GM19438 (cell line): ENCODE data around the gene ABCG2.

Experiments used
- ATAC-seq: cut with Tn5 transposase; IDR thresholded peaks from one replicate; pipeline ENCODE4 v1.9.1; 2021; ENCODE audit warnings: low read depth; ENCODE audit not compliant: unreplicated experiment

Gene ABCG2

DNA sequence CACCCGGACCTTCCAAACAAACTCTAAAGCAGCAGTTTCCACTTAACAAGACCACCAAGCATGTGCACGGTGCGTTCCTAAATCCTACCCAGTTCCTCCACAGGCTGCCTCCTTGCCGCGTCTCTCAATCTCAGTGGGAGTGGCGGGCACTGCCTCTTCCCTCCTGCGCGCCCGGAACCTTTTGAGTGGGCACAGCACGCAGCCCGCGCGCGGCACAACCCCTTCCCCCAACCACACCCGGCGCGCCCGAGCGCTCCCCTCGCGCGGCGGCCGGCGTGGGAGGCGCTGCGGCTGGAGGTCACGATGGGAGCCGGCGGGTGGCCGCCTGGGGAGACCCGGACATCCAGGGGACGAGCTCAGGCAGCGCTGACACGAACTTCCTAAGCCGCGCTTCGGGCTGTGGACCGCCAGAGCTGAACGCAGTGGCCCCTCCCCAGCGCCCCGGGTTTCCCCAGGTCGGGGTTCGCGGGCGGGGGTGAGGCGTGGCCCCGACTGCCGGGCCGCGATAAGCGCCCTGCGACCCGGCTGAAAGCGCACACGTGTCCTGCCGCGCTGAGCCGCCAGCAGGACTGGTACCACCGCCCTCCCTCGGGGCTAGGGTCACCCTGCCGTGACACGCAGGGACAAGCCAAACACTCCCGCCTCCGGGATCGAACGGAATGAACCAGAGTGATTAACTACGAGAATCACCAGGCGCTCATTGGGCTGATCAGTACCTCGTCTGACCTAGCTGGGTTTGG, at the start of gene ABCG2:
TSS of gene ABCG2 (minus strand) at position 151 of the 740 bp plus-strand sequence. CDS start 18,644 bp downstream, outside the sequence.
- no peak for ATAC-seq

DNA sequence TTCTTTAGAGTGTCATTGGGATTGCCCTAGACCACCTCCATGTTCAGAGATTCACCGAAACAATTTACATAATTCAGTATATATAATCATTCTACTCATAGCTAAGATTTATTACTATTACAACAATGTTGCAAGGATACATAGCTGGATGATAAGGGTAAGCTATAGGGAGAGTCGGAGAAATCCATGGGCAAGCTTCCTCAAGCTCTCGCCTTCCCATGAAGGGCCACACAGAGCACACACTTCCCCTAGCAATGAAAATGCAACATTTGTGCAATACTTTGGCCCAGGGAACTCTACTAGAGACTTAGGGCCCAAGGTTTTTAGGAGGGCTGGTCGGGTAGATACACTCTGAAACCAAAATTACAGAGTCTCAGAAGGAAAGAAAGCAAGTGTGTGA, 49.7 kb upstream of the ABCG2 start:
- no peak for ATAC-seq

DNA sequence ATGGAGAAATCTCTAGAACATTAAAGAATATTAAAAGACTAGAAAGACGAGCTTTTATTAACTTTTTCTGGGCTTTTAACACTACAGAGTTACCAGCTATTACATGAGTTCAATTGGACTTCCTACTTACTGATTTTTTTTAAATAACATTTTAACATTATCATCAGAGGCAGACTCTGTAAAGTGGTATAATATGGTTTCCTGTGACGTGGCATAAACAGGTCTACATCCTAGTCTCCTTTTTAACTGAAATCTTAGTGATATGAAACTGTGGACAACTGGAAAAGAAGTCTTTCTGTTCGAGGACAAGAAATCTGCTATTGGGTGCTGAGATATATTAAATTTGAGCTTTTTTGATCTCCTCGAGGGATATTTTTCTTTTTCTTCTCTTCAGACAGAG, 48.7 kb upstream of the ABCG2 start:
- no peak for ATAC-seq

DNA sequence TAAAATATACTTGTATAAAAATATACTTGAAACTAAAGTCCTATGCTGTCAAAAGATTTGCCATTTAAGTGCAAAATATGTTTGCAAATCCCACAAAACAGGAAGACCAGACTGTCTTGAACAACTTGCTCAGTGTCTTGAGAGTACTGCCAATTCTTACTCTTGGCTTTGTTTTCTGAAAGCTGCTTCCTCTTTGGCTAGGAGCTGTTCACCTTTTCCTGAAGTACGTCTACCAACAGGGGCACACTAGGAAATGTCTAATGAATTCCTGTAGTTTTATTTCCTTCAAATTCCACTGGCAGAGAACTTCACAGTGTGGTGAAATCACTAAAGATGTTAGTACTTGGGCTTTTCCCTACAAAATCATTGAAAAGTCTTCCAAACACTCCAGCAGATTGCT, 46.4 kb upstream of the ABCG2 start:
- ATAC-seq: no peak

DNA sequence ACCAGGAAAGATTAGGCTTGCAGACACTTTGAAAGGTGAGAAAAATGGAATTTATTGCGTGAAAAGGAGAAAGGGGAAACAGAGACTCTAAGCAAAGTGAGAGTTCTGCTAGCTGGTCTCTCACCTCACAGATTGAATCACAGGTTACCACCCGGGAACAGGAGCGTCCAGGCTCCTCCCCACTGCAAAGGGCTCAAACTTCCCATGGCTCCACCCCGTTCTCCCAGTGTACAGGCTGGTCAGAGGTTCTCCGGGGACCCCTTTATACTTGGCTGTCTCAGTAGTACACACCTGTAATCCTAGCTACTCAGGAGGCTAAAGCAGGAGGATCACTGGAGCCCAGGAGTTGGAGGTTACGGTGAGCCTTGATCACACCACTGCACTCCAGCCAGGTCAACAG, 44.0 kb upstream of the ABCG2 start:
- ATAC-seq: no peak

DNA sequence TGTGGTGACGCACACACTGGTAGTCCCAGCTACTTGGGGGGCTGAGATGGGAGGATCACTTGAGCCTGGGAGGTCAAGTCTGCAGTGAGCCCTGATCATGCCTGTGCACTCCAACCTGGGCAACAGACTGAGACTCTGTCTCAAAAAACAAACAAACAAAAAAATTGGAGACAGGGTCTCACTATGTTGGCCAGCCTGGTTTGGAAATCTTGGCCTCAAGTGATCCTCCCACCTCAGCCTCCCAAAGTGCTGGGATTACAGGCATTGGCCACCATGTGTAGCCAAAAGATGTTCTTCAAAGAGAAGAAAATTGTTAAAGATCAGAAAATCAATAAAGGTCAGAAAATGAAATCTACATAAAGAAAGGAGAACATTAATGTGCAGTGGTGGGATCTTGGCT, 41.7 kb upstream of the ABCG2 start:
- ATAC-seq: no peak

DNA sequence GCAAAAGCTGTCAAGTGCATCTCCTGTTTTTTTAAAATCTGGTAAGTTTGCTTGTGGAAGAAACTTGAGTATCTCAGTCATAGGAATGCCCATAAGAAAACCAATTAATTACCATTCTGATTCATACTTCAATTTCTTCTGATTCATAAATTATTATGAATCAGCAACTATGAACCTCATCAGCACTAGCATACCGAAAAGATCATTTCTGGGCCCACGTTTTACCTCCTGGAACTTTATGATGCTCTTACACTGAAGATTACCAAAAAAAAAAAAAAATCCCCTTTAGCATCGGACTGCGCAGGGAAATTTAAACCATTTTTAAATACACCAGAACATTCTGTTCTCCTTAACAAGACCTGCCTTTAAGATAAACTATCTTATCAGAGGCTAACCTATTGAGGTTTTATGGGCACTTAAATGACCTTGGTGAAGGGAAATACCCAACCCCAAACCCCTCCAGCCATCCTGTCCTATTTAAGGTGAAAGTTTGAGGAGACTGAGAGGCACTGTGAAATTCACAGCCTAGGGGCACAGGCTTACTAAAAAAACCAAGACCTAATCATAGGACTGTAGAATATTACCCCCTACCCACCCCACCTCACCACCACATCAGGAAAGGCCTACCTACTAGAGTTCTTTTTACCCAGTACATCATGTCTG, 38.2 kb upstream of the ABCG2 start:
- no peak for ATAC-seq

DNA sequence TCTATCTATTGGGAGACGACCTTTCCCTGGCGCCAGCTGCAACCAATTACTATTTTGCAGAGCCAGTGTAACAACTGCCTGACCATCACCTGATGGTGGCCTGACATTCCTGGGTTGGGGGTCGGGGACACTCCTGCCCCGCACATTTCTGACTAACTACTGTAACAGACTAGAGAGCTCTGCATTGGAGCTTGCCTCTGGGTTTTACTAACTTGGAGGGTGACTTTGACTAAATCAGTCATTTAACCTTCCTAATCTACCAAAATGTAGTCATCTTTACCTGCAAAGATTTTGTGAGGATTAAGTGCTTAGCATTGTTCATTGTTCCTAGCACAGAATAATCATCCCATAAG, 37.5 kb upstream of the ABCG2 start:
- no peak for ATAC-seq

DNA sequence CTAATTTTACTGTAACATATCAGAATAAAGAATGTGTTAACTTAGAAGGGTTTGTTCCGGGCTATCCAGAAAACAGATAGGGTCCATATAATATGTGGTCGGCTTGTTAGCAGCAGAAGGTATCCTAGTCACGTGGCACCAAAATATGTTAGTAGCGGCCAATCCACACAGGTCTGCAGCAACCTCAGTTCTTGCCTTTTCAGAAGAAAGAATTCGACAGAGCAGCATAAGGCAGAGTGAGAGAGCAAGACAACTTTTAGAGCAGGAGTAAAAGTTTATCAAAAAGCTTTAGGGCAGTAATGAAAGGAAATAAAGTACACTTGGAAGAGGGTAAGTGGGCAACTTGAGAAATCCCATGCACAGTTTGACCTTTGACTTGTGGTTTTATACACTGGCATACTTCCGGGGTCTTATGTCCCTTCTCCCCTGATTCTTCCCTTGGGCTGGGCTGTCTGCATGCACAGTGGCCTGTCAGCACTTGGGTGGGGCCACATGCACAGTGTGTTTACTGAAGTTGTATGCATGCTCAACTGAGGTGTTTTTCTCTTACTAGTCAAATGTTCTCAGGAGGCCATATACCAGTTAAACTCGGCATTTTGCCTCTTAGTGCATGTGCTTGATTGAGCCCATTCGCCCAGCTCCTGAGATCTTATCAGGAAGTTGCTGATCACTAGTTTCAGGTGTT, 37.0 kb upstream of the ABCG2 start:
- ATAC-seq: no peak

DNA sequence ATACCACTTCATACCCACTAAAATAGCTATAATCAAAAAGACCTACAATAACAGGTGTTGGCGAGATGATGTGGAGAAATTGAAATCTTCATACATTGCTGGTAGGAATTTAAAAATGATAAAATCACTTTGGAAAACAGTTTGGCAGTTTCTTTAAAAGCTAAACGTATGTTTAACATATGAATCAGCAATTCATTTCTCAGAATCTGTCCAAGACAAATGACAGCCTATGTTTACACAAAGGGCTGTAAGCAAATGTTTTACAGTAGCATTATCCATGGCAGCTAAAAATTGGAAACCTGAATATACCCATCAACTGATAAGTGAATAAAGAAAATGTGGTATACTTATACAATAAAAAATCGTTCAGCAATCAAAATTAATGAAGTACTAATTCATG, 33.0 kb upstream of the ABCG2 start:
- ATAC-seq: no peak

DNA sequence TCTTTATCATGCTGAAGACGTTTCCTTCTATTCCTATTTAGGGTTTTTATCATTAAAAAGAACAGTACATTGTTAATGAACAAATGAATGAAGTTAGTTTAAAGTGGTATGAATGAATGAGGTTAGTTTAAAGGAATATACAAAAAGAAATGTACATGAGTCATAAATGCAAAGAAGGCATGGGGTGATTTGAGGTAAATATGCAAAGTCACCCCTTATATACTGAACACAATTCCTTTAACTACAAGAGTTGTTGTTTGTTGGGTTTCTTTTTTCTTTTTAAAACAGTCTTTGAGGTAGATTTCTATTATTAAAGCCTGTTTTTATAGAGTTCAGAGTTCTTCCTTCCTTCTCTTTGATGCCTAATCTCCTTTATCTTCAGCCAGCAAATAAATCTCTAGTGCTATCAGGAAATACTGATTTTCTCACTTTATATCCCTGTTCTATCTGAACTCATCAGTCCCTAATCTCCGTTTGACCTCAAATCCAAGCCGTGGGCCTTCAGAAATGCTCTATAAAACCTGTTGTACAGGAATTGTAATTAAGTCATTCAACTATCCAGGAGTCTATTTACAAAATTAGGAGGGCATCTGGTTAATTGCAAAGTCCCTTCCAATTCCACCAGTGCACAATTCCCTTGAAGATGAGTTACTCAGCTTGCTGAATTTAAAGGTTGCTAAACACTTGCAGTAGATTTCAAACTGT, 31.6 kb upstream of the ABCG2 start:
- ATAC-seq: no peak

DNA sequence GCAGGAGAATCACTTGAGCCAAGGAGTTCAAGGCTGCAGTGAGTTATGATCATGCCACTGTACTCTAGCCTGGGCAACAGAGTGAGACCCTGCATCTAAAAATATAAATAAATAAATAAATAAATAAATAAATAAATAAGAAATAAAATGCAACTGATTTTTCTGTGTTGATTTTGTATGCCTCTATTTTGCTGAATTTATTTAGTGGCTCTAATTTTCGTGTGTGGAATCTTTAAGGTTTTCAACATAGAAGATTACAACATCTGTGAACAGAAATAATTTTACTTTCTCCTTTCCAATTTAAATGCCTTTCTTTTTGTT, 30.9 kb upstream of the ABCG2 start:
- ATAC-seq: no peak

DNA sequence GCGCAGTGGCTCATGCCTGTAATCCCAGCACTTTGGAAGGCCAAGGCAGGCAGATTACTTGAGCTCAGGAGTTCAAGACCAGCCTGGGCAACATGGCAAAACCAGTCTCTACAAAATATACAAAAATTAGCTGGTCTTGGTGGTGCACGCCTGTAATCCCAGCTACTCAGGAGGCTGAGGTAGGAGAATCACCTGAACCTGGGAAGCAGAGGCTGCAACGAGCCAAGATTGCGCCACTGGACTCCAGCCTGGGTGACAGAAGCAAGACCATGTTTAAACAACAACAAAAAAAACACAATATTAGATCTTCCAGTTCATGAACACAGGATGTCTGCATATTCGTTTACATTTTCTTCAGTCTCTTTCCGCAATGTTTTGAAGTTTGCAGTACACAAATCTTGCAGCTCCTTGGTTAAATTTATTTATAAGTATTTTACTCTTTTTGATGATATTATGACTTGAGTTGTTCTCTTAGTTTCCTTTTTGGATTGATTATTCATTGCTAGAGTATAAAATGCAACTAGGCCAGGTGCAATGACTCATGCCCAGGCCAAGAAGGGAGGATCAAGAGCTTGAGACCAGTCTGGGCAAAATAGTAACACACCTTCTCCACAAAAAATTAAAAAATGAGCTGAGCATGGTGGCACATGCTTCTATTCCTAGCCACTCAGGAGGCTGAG, 30.4 kb upstream of the ABCG2 start:
- no peak for ATAC-seq

DNA sequence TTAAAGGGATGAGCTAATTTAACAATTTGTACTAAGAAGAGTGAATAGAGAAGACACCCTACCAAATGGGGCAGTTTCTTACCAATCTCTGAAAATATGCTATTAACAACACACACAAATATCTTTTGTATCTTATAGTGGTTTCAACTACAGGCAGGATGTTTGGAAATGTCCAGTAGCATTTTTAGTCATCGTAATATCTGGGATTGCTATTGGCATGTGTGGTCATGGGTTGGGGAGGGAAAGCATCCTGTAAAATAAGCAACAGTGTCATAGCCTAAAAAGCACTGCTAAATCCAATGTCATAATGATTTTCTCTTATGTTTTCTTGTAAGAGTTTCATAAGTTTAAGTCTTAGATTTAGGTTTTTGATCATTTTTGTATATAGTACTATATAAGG, 29.3 kb upstream of the ABCG2 start:
- no peak for ATAC-seq

DNA sequence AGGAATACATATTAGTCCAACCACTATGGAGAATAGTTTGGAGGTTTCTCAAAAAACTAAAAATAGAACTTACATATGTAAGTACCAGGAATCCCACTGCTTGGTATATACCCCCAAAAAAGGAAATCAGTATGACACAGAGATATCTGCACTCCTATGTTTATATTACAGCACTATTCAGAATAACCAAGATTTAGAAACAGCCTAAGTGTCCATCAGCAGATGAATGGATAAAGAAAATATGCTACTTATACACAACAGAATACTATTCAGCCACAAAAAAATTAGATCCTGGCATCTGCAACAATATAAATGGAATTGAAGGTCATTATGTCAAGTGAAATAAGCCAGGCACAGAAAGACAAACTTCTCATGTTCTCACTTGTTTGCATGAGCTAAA, 27.5 kb upstream of the ABCG2 start:
- no peak for ATAC-seq

DNA sequence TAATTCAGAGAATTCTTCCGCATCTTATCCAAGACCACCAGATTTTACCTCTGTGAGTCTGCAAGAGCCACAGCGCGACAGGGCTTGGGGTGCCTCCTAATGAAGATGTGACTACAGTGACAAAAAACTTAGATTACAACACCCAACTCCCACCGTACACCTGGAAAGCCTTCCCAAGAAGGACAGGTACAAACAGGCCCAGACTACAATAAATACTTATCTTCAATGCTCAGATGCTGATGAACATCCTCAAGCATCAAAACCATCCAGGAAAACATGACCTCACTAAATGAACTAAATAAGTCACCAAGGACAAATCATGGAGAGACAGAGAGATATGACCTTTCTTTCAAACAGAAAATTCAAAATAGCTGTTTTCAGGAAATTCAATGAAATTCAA, 20.8 kb upstream of the ABCG2 start:
- ATAC-seq: no peak

DNA sequence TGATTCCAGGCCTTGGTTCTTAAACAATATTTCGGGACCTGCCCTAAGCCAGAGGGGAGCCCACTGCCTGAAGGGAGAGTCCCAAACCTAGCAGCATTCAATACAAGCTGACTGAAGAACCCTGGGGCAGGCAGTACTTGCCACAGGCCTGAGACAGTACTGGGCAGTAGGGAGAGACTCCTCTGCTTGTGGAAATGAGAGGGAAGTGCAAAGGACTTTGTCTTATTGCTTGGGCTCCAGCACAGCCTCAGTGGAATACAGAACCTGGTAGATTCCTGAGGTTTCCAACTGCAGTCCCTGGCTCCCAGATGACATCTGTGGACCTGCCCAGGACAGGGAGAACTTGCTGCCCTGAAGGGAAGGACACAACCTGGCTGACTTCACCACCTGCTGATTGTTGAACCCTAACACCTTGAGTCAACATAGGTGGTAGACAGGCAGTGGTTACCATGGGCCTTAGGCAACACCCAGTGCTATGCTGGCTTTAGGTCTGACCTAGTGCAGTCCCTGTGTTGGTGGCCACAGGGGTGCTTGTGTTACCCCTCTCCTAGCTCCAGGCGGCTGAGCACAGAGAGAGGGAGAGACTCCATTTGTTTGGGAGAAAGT, 20.3 kb upstream of the ABCG2 start:
- ATAC-seq: no peak

DNA sequence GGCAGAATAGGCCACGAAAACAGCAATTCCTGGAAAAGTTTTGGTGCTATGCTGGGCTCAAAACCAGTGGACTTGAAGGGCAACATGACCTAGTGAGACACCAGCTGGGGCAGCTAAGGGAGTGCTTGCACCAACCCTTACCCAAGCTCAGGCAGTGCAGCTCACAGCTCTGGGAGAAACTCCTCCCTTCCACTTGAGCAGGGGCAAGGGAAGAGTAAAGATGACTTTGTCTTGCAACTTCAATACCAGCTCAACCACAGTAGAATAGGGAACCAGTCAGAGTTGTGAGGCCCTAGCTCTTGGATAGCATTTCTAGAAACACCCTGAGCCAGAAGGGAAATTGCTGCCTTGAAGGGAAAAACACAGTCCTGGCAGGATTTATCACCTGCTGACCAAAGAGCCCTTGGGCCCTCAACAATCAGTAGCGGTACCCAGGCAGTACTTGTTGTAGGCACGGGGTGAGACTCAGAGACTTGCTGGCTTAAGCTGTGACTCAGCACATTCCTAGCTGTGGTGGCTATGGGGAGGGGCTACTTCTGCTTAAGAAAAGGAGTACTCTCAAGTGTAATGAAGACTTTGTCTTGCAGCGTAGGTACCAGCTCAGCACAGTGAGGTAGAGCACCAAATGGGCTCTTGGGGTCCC, 19.7 kb upstream of the ABCG2 start:
- ATAC-seq: no peak

DNA sequence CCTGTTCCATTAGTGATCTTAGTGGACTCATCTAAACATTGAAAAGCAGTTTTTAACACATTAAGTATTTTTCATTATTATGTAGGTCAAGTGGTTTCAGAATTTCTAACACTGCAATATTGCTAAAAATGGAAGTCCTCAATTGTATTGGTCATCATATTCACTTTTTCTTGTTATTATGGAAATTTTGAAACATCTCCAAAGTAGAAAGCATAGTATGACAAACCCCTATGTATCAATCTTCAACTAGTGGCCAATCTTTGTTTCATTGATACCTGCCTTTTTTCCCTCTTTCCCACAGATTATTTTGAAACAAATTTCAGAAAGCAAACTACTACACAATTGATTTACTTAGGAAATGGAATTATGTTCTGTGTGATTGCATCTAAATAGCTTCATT, 14.5 kb upstream of the ABCG2 start:
- ATAC-seq: no peak

DNA sequence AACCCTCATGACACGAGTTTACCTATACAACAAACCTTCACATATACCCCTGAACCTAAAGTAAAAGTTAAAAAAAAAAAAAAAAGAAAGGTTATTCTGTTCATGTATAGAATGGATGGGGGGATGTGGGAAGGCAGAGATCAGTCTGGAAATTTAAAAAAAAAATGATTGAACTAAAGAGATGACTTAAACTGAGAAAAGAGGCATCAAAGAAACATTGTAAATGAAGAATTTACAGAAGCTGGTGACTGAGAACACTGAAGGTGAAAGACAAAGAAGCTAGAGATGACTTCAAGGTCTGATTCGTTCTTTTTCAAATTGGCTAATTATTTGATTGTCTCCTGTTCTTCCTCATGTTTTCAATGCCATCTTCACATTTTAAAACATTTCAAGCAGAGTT, 12.8 kb upstream of the ABCG2 start:
- ATAC-seq: no peak
